ENCODE measurements around the gene INPP5D.

- no peak for TF ChIP-seq POLR2AphosphoS5 (IDR thresholded peaks at IDR 0.05; ENCODE audit: low read depth, low read length)
- TF ChIP-seq POLR2A (IDR thresholded peaks at IDR 0.05; ENCODE audit: low read depth, low read length) = no peak
- no peak for TF ChIP-seq TAF1 (IDR thresholded peaks at IDR 0.05; ENCODE audit: borderline replicate concordance, low read depth, low read length)
Observed at GRCh38 chr2:233101816-233102215, 41.7 kb downstream of the INPP5D start.
